ENCODE measurements around the gene SCYGR7.

Gene SCYGR7, protein sequence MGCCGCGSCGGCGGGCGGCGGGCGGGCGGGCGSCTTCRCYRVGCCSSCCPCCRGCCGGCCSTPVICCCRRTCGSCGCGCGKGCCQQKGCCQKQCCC

GRCh38 chr2:227728035-227728434, at the start of gene SCYGR7:
SCYGR7 (plus strand) TSS chr2:227728335; CDS start chr2:227728335, 0 bp downstream.
- DNase-seq: no peak
- TF ChIP-seq CTCF (IDR thresholded peaks at IDR 0.05): no peak

GRCh38 chr2:227684258-227684657, 43.9 kb upstream of the SCYGR7 start:
- peaks cover 0 to 4% (median 0%) of the 10 kb centered on the region in 3 donors for H3K36me3 ChIP-seq
- intact Hi-C loops (cut with DNase I; ENCODE audit: low total_unique reads): no loop called here
- TF ChIP-seq CTCF (IDR thresholded peaks at IDR 0.05): no peak

More at GRCh38 chr2:227728035-227728434, at the start of gene SCYGR7:
- no peaks in the 10 kb centered on the region for H3K36me3 ChIP-seq
- H3K4me3 ChIP-seq: no peak within 1 kb of the TSS
- no peaks in the 10 kb centered on the region for H3K4me1 ChIP-seq
- H3K27me3 ChIP-seq: peaks cover 0 to 7% of the 10 kb centered on the region in 2 donors
- no peak within 1 kb of the TSS for H3K27ac ChIP-seq
- intact Hi-C loops (cut with DNase I; ENCODE audit: low total_unique reads): no loop called here
- no peaks in the 10 kb centered on the region for H3K9me3 ChIP-seq

GRCh38 chr2:227687189-227687588, 40.9 kb upstream of the SCYGR7 start:
- intact Hi-C loops (cut with DNase I; ENCODE audit: low total_unique reads): no loop called here

More at GRCh38 chr2:227684258-227684657, 43.9 kb upstream of the SCYGR7 start:
- H3K9me3 ChIP-seq: no peaks in the 10 kb centered on the region
- no peaks in the 10 kb centered on the region for H3K4me1 ChIP-seq
- no peaks in the 10 kb centered on the region for H3K27me3 ChIP-seq
- no peak overlapping the region for H3K27ac ChIP-seq
- DNase-seq: no peak
- H3K4me3 ChIP-seq: no peak overlapping the region

DNA sequence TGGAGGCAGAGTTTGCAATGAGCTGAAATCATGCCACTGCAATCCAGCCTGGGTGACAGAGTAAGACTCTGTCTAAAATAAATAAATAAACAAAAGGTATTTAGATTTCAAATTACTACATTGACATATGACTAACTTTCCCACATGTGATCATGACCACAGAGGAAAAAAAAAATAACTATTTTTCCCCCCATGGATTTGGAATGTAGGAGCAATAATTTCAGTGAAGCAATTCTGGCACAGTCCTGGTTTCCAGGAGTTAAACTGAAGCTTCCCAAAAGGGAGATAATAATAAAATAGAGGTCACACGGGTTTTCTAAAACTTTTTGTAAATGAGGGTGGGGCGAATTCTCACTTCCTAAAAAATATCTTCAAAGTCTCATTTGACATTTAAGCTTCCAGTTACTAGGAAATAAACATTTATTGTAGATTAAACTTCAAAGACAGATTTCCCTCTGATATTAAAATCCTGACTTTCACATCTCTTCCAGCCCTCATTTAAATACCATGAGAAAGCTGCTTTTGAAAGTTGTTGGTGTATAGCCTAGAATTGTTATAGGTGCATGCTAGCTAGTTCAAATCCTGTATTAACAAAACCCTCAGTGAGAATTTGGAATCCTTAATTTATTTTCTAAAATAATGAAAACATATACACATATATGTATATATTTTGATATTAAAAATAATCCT, 31.0 kb upstream of the SCYGR7 start:
- Histone ChIP-seq H3K9me3 (no peaks in the 10 kb centered on the region), H3K4me1 (no peaks in the 10 kb centered on the region), H3K4me3 (no peak overlapping the region), H3K36me3 (no peaks in the 10 kb centered on the region), H3K27ac (no peak overlapping the region), H3K27me3 (no peaks in the 10 kb centered on the region)
- intact Hi-C loops (cut with DNase I; ENCODE audit: low total_unique reads): no loop called here
- no peak for TF ChIP-seq CTCF (IDR thresholded peaks at IDR 0.05)
- DNase-seq: no peak

More at GRCh38 chr2:227687189-227687588, 40.9 kb upstream of the SCYGR7 start:
- H3K9me3 ChIP-seq: no peaks in the 10 kb centered on the region
- no peaks in the 10 kb centered on the region for H3K27me3 ChIP-seq
- no peak overlapping the region for H3K4me3 ChIP-seq
- no peaks in the 10 kb centered on the region for H3K4me1 ChIP-seq
- peaks cover 0 to 4% (median 0%) of the 10 kb centered on the region in 3 donors for H3K36me3 ChIP-seq
- DNase-seq: no peak
- no peak for TF ChIP-seq CTCF (IDR thresholded peaks at IDR 0.05)
- H3K27ac ChIP-seq: no peak overlapping the region

DNA sequence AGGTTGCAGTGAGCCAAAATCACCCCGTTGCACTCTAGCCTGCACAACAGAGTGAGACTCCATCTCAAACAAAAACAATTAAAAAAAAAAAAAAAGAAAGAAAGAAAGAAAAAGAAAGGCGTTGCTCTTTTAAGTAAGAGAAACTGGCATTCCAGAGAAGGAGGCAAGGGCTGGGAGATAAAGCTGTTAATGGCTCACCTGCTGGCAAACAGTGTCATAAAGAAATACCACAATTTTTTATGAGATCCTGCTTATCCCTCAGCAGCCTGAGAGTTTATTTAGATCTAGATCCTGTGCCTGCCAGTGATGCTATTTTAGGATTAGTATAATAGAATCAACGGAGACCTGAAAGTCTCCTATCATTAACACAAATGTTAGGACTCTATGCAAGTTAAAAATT, 26.6 kb upstream of the SCYGR7 start:
- Histone ChIP-seq H3K27ac (no peak overlapping the region), H3K9me3 (no peaks in the 10 kb centered on the region), H3K4me3 (no peak overlapping the region), H3K36me3 (no peaks in the 10 kb centered on the region), H3K4me1 (no peaks in the 10 kb centered on the region), H3K27me3 (no peaks in the 10 kb centered on the region)
- DNase-seq: no peak
- no peak for TF ChIP-seq CTCF (IDR thresholded peaks at IDR 0.05)
- intact Hi-C loops (cut with DNase I; ENCODE audit: low total_unique reads): no loop called here
